ENCODE data around the gene ARRB2. TPM values are rescaled to one million over a fixed set of nuclear protein-coding genes. Genes with fewer than 3 reads are reported as not detected.
"Not testable (repeated sequence)": the region's sequence is repeated elsewhere in the genome, so short reads cannot be mapped to it uniquely, and the experiment has no call there.

The ARRB2 gene
- total RNA-seq, 4 donors from 2014 or later = 4.4 to 24.8 (median 10.1) TPM

DNA sequence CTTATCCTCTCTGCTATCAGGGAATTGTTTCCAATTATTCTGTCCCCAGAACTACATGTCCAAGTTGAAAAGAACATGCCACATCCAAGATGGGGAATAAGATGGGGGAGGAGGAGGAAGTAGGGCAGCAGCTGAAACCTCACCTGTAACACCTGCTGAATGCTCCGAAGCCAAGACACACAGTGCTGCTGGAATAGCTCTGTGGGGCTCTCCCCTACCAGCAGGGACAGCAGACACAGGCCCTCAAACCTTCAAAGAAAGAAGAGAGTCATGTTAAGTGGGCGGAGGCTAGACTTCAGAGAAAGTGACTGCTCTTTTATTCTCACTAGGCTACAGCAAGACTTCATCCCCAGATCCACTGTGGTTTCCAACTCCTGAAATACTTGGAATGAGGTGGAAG is 19.7 kb upstream of the ARRB2 start:
- TF ChIP-seq, protein P1, sequence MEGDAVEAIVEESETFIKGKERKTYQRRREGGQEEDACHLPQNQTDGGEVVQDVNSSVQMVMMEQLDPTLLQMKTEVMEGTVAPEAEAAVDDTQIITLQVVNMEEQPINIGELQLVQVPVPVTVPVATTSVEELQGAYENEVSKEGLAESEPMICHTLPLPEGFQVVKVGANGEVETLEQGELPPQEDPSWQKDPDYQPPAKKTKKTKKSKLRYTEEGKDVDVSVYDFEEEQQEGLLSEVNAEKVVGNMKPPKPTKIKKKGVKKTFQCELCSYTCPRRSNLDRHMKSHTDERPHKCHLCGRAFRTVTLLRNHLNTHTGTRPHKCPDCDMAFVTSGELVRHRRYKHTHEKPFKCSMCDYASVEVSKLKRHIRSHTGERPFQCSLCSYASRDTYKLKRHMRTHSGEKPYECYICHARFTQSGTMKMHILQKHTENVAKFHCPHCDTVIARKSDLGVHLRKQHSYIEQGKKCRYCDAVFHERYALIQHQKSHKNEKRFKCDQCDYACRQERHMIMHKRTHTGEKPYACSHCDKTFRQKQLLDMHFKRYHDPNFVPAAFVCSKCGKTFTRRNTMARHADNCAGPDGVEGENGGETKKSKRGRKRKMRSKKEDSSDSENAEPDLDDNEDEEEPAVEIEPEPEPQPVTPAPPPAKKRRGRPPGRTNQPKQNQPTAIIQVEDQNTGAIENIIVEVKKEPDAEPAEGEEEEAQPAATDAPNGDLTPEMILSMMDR (IDR thresholded peaks at IDR 0.05) = no peak
- TF ChIP-seq POLR2A (IDR thresholded peaks at IDR 0.05) = no peak
- no peak overlapping the region for H3K4me3 ChIP-seq
- DNase-seq = no peak
- peak overlapping the region in 1 of 4 donors; percentile 41 for H3K27ac ChIP-seq
- H3K36me3 ChIP-seq = peaks cover 3 to 85% (median 6%) of the 10 kb centered on the region in 3 donors
- WGBS, 2 donors = 81 to 100% methylated on average over 1 to 2 of the region's 2 CpGs
- H3K4me1 ChIP-seq = no peaks in the 10 kb centered on the region
- no peaks in the 10 kb centered on the region for H3K27me3 ChIP-seq
- intact Hi-C loops (cut with DNase I) = no loop called here
- H3K9me3 ChIP-seq = no peaks in the 10 kb centered on the region

DNA sequence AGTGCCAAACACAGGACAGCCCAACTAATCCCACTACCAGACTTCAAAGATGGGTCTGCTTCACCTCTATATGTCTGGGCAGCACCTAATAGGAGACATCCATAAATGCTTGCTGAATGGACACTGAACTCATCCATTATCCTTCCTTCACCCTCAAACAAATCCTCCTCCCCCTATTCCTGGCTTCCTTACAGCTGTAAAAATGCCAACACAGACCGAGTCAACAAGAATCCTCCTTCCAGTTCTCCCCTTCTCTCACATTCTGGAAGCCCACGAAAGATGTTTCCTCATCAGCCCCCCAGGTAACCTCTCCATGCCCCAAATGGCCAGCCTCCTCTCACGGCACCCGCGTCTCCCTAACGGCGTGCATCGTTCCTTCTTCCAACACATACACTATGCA is 18.7 kb upstream of the ARRB2 start:
- DNase-seq = no peak
- H3K4me3 ChIP-seq = no peak overlapping the region
- intact Hi-C loops (cut with DNase I) = no loop called here
- no peaks in the 10 kb centered on the region for H3K27me3 ChIP-seq
- H3K4me1 ChIP-seq = no peaks in the 10 kb centered on the region
- H3K36me3 ChIP-seq = peaks cover 3 to 83% (median 6%) of the 10 kb centered on the region in 3 donors
- H3K9me3 ChIP-seq = no peaks in the 10 kb centered on the region
- TF ChIP-seq POLR2A (IDR thresholded peaks at IDR 0.05) = no peak
- TF ChIP-seq, protein P1 (IDR thresholded peaks at IDR 0.05) = no peak
- H3K27ac ChIP-seq = peak overlapping the region in 3 of 4 donors; percentile 28 to 41 (median 40)
- 73 to 76% methylated on average over 8 of the region's 8 CpGs for WGBS, 2 donors

DNA sequence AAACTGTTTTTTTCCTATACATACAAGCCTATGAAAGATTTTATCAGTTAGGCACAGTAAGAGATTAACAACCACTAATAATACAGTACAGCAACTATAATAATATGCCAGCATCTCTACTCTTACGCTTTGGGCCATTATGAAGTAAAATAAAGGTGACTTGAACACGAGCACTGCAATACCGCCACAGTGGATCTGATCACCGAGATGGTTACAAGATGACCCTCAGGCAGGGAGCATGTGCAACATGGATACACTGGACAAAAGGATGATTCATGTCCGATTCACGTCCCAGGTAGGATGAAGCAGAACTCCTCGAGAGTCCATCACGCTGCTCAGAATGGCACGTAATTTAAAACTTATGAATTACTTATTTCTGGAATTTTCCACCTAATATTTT is 17.0 kb upstream of the ARRB2 start:
- no peak overlapping the region for H3K27ac ChIP-seq
- H3K27me3 ChIP-seq = no peaks in the 10 kb centered on the region
- no peaks in the 10 kb centered on the region for H3K9me3 ChIP-seq
- intact Hi-C loops (cut with DNase I) = no loop called here
- H3K4me1 ChIP-seq = no peaks in the 10 kb centered on the region
- H3K36me3 ChIP-seq = peaks cover 3 to 71% (median 6%) of the 10 kb centered on the region in 3 donors
- 82% methylated on average over 9 of the region's 9 CpGs for WGBS, 2 donors
- TF ChIP-seq, protein P1 (IDR thresholded peaks at IDR 0.05) = no peak
- no peak for TF ChIP-seq POLR2A (IDR thresholded peaks at IDR 0.05)
- no peak for DNase-seq
- no peak overlapping the region for H3K4me3 ChIP-seq

DNA sequence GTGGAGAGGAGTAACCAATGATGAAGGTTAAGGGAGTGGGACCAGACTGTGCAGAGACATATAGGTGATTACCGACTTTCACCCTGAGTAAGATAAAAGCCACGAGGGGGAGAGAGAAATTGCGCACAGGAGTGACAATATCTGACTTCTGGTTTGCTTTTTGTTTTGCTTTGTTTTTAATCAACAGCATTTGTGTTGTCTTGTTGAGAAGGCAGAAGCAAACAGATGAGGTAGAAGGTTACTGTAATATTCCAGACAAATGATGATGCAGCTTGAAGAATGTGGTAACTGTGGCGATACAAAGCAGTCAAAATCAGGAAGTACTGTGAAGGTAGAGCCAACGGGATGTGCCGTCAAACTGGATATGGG is 14.0 kb upstream of the ARRB2 start:
- H3K9me3 ChIP-seq = no peaks in the 10 kb centered on the region
- peaks cover 0 to 4% (median 0%) of the 10 kb centered on the region in 3 donors for H3K4me1 ChIP-seq
- H3K36me3 ChIP-seq = peaks cover 0 to 41% (median 0%) of the 10 kb centered on the region in 3 donors
- no peak for TF ChIP-seq POLR2A (IDR thresholded peaks at IDR 0.05)
- TF ChIP-seq, protein P1 (IDR thresholded peaks at IDR 0.05) = no peak
- 65 to 75% methylated on average over 6 of the region's 6 CpGs for WGBS, 2 donors
- intact Hi-C loops (cut with DNase I) = no loop called here
- no peak overlapping the region for H3K27ac ChIP-seq
- no peak overlapping the region for H3K4me3 ChIP-seq
- no peaks in the 10 kb centered on the region for H3K27me3 ChIP-seq
- DNase-seq = no peak

DNA sequence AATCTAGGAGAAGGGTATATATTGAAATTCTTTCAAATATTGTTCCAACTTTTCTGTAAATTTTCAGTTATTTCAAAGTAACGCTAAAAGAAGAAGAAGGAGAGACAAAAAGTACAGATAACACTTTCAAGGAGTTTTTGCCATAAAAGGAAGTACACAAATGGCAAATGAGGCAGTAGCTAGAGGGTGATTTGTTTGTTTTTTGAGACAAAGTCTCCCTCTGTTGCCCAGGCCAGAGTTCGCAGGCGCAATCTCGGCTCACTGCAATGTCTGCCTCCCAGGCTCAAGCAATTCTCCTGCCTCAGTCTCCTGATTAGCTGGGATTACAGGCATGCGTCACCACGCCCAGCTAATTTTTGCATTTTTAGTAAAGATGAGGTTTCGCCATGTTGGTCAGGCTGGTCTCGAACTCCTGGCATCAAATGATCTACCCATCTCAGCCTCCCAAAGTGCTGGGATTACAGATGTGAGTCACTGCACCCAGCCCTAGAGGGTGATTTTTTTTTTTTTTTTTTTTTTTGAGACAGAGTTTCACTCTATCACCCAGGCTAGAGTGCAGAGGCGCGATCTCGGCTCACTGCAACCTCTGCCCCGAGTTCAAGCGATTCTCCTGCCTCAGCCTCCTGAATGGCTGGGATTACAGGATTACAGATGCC is 10.9 kb upstream of the ARRB2 start:
- WGBS, 2 donors = 79 to 83% methylated on average over 13 of the region's 13 CpGs
- intact Hi-C loops (cut with DNase I); H3K4me3 ChIP-seq; H3K27me3 ChIP-seq; H3K27ac ChIP-seq; H3K9me3 ChIP-seq; DNase-seq: not testable (repeated sequence)
- Histone ChIP-seq H3K4me1 (peaks cover 9 to 32% (median 15%) of the 10 kb centered on the region in 3 donors), H3K36me3 (peaks cover 0 to 23% (median 0%) of the 10 kb centered on the region in 3 donors)

Measured in esophagus squamous epithelium (tissue), 5 donors.